Duodenal mucosa (tissue), 2 donors: ENCODE results near the gene MOGAT1.

ENCODE experiments used
- H3K27ac ChIP-seq: one replicate; pipeline ENCODE4 v1.7.0; 2013; ENCODE audit warnings: low read depth, low read length
- H3K27me3 ChIP-seq, 2 donors: one replicate each; pipeline ENCODE4 v1.7.0; 2013; ENCODE audit warnings: low read length in 2 of 2, control low read depth in 1 of 2; ENCODE audit not compliant: insufficient read depth in 2 of 2, control insufficient read depth in 1 of 2
- H3K36me3 ChIP-seq, 2 donors: one replicate each; pipeline ENCODE4 v1.7.0; 2013; ENCODE audit warnings: low read length in 2 of 2, control low read depth in 1 of 2; ENCODE audit not compliant: insufficient read depth in 2 of 2, control insufficient read depth in 1 of 2
- H3K4me1 ChIP-seq, 2 donors: one replicate each; pipeline ENCODE4 v1.7.0; 2013; ENCODE audit warnings: low read length in 2 of 2, control low read depth in 1 of 2; ENCODE audit not compliant: insufficient read depth in 2 of 2, control insufficient read depth in 1 of 2
- H3K4me3 ChIP-seq, 2 donors: one replicate each; pipeline ENCODE4 v1.7.0; 2013; ENCODE audit warnings: low read length in 2 of 2, low read depth in 1 of 2
- H3K9ac ChIP-seq, 2 donors: one replicate each; pipeline ENCODE4 v1.7.0; 2013; ENCODE audit warnings: low read length in 2 of 2, low read depth in 1 of 2
- H3K9me3 ChIP-seq, 2 donors: one replicate each; pipeline ENCODE4 v1.7.0; 2013; ENCODE audit warnings: low read length in 2 of 2, control low read depth in 1 of 2; ENCODE audit not compliant: control insufficient read depth in 1 of 2

The MOGAT1 gene, protein sequence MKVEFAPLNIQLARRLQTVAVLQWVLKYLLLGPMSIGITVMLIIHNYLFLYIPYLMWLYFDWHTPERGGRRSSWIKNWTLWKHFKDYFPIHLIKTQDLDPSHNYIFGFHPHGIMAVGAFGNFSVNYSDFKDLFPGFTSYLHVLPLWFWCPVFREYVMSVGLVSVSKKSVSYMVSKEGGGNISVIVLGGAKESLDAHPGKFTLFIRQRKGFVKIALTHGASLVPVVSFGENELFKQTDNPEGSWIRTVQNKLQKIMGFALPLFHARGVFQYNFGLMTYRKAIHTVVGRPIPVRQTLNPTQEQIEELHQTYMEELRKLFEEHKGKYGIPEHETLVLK

GRCh38 chr2:222671259-222672067 lies at the start of gene MOGAT1:
Gene MOGAT1, plus strand, starts transcription at chr2:222671658. Its CDS starts 128 bp downstream, at chr2:222671786.
- no peaks in the 10 kb centered on the region for H3K9me3 ChIP-seq
- H3K4me1 ChIP-seq = peaks cover 5 to 9% of the 10 kb centered on the region in 2 donors
- peak within 1 kb of the TSS; percentile 65 to 68 for H3K4me3 ChIP-seq
- no peak within 1 kb of the TSS for H3K27ac ChIP-seq
- peaks cover 7 to 9% of the 10 kb centered on the region in 2 donors for H3K27me3 ChIP-seq
- H3K9ac ChIP-seq = no peak within 1 kb of the TSS
- no peaks in the 10 kb centered on the region for H3K36me3 ChIP-seq

- peaks cover 10 to 65% of the 10 kb centered on the region in 2 donors for H3K36me3 ChIP-seq
These were observed 49.6 kb upstream of the MOGAT1 start for GRCh38 chr2:222621893-222622292.

GRCh38 chr2:222622910-222623309 lies 48.5 kb upstream of the MOGAT1 start:
- Histone ChIP-seq H3K9me3 (no peaks in the 10 kb centered on the region), H3K9ac (no peak overlapping the region), H3K36me3 (peaks cover 14 to 68% of the 10 kb centered on the region in 2 donors), H3K4me3 (no peak overlapping the region), H3K27me3 (no peaks in the 10 kb centered on the region), H3K27ac (no peak overlapping the region), H3K4me1 (no peaks in the 10 kb centered on the region)

More at GRCh38 chr2:222621893-222622292, 49.6 kb upstream of the MOGAT1 start:
- H3K27me3 ChIP-seq = no peaks in the 10 kb centered on the region
- no peak overlapping the region for H3K9ac ChIP-seq
- no peak overlapping the region for H3K4me3 ChIP-seq
- no peaks in the 10 kb centered on the region for H3K9me3 ChIP-seq
- H3K27ac ChIP-seq = no peak overlapping the region
- no peaks in the 10 kb centered on the region for H3K4me1 ChIP-seq

GRCh38 chr2:222623756-222624309 lies 47.6 kb upstream of the MOGAT1 start:
- H3K36me3 ChIP-seq = peaks cover 19 to 73% of the 10 kb centered on the region in 2 donors

DNA sequence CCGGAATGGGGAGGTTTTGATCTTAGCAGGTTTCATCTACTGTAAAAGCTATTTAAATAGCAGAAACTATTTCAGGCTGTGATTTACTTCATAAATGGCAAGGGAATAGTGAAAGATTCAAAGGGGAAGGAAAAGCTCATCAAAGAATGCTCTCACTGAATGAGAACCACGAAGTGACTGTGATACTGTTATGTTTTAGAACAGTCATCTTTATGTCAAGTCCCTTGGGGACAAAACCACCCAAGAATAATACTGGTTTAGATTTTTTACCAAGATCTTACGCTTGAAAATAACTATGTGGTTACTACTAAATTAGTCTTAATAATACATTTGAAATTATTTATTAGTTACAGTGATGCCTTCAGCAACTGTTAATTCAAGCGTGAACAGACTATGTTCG lies 43.7 kb upstream of the MOGAT1 start:
- Histone ChIP-seq H3K4me1 (no peaks in the 10 kb centered on the region), H3K9me3 (no peaks in the 10 kb centered on the region), H3K36me3 (peaks cover 23 to 79% of the 10 kb centered on the region in 2 donors), H3K9ac (no peak overlapping the region), H3K27me3 (no peaks in the 10 kb centered on the region), H3K4me3 (no peak overlapping the region), H3K27ac (no peak overlapping the region)

More at GRCh38 chr2:222623756-222624309, 47.6 kb upstream of the MOGAT1 start:
- H3K27ac ChIP-seq = no peak overlapping the region
- H3K27me3 ChIP-seq = no peaks in the 10 kb centered on the region
- no peak overlapping the region for H3K4me3 ChIP-seq
- H3K9ac ChIP-seq = no peak overlapping the region
- H3K9me3 ChIP-seq = no peaks in the 10 kb centered on the region
- H3K4me1 ChIP-seq = no peaks in the 10 kb centered on the region

GRCh38 chr2:222635295-222635694 lies 36.2 kb upstream of the MOGAT1 start:
- H3K9me3 ChIP-seq = no peaks in the 10 kb centered on the region
- H3K4me1 ChIP-seq = peaks cover 15 to 16% of the 10 kb centered on the region in 2 donors
- no peak overlapping the region for H3K27ac ChIP-seq
- no peak overlapping the region for H3K9ac ChIP-seq
- no peaks in the 10 kb centered on the region for H3K27me3 ChIP-seq
- peaks cover 9 to 64% of the 10 kb centered on the region in 2 donors for H3K36me3 ChIP-seq
- H3K4me3 ChIP-seq = no peak overlapping the region

GRCh38 chr2:222637067-222637466 lies 34.4 kb upstream of the MOGAT1 start:
- H3K27ac ChIP-seq = no peak overlapping the region
- peaks cover 16 to 59% of the 10 kb centered on the region in 2 donors for H3K36me3 ChIP-seq
- H3K27me3 ChIP-seq = no peaks in the 10 kb centered on the region
- H3K4me1 ChIP-seq = peaks cover 15 to 16% of the 10 kb centered on the region in 2 donors
- H3K4me3 ChIP-seq = no peak overlapping the region
- H3K9me3 ChIP-seq = no peaks in the 10 kb centered on the region
- H3K9ac ChIP-seq = no peak overlapping the region

DNA sequence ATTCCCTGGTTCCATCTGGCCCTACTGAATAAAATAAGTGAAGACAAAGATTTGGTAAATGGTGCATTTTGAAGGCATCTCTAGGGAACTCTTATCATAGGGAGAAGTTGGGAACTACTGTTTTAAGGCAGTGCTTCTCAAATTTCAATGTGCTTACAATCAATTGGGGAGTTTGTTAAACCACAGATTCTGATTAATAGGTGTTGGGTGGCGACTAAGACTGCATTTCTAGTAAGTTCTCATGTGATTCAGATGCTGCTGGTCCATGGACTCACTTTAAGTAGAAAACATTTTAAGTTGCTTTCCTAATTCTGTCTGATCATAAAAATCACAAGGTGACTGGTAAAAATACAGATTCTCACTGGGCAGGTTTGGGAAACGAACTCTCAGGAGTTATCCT lies 30.1 kb upstream of the MOGAT1 start:
- Histone ChIP-seq H3K4me3 (no peak overlapping the region), H3K27me3 (no peaks in the 10 kb centered on the region), H3K9ac (no peak overlapping the region), H3K27ac (no peak overlapping the region), H3K4me1 (peaks cover 10% of the 10 kb centered on the region in 2 donors), H3K9me3 (no peaks in the 10 kb centered on the region), H3K36me3 (peaks cover 19 to 65% of the 10 kb centered on the region in 2 donors)

- H3K9me3 ChIP-seq = no peaks in the 10 kb centered on the region
- no peak overlapping the region for H3K4me3 ChIP-seq
- no peaks in the 10 kb centered on the region for H3K27me3 ChIP-seq
- no peak overlapping the region for H3K9ac ChIP-seq
- peaks cover 18 to 66% of the 10 kb centered on the region in 2 donors for H3K36me3 ChIP-seq
- H3K27ac ChIP-seq = no peak overlapping the region
- H3K4me1 ChIP-seq = no peaks in the 10 kb centered on the region
These were observed 28.3 kb upstream of the MOGAT1 start for GRCh38 chr2:222643134-222643533.

DNA sequence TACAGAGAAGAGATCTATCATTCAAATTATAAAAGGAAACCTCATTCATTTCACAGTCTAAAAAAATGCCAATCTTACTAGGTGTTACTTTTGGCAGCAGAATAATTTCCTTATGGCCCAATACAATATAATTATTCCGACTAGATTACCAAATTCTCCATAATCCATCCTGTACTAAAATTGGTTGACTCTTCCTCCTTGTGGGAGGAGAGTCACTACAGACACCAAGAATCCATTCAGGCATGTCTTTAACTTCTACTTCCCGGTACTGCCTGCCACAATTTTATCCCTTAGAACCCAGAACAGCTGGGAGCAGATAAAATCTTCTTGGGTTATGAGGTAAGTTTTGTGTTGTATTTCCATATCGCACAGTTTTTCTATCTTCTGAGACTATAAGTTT lies 25.4 kb upstream of the MOGAT1 start:
- no peak overlapping the region for H3K9ac ChIP-seq
- no peak overlapping the region for H3K27ac ChIP-seq
- peaks cover 13% of the 10 kb centered on the region in 2 donors for H3K4me1 ChIP-seq
- no peaks in the 10 kb centered on the region for H3K9me3 ChIP-seq
- H3K4me3 ChIP-seq = no peak overlapping the region
- H3K36me3 ChIP-seq = peaks cover 19 to 46% of the 10 kb centered on the region in 2 donors
- H3K27me3 ChIP-seq = no peaks in the 10 kb centered on the region
